DMS 273 (cell line): Measurements from ENCODE around the gene LGALS4.
"Not testable (repeated sequence)": the region's sequence is repeated elsewhere in the genome, so short reads cannot be mapped to it uniquely, and the experiment has no call there.

Experiments
- DNase-seq: peaks from one replicate; lab custom pipeline; 2025; ENCODE audit not compliant: unreplicated experiment; lab: John Stamatoyannopoulos, UW

The LGALS4 gene

GRCh38 chr19:38842439-38843174 is 29.9 kb upstream of the LGALS4 start:
- DNase-seq: no peak

GRCh38 chr19:38841787-38842438 is 29.2 kb upstream of the LGALS4 start:
- DNase-seq: no peak

- no peak for DNase-seq
Measured at GRCh38 chr19:38841180-38841766, 28.5 kb upstream of the LGALS4 start.

GRCh38 chr19:38840583-38840968 is 27.8 kb upstream of the LGALS4 start:
- DNase-seq: no peak

- DNase-seq: no peak
Measured at GRCh38 chr19:38839816-38840582, 27.3 kb upstream of the LGALS4 start.

- DNase-seq: no peak
Measured at GRCh38 chr19:38838986-38839761, 26.4 kb upstream of the LGALS4 start.

- DNase-seq: no peak
Measured at GRCh38 chr19:38838208-38838985, 25.7 kb upstream of the LGALS4 start.

GRCh38 chr19:38837656-38838121 is 24.9 kb upstream of the LGALS4 start:
- DNase-seq: no peak

- no peak for DNase-seq
Measured at GRCh38 chr19:38836983-38837626, 24.4 kb upstream of the LGALS4 start.

GRCh38 chr19:38836159-38836982 is 23.6 kb upstream of the LGALS4 start:
- DNase-seq: no peak

- no peak for DNase-seq
Measured at GRCh38 chr19:38834590-38834989, 21.8 kb upstream of the LGALS4 start.

GRCh38 chr19:38834104-38834490 is 21.4 kb upstream of the LGALS4 start:
- DNase-seq: no peak

GRCh38 chr19:38833092-38833425 is 20.3 kb upstream of the LGALS4 start:
- DNase-seq: peak; percentile 36

GRCh38 chr19:38831142-38831605 is 18.4 kb upstream of the LGALS4 start:
- DNase-seq: peak; percentile 57

GRCh38 chr19:38830039-38830733 is 17.4 kb upstream of the LGALS4 start:
- no peak for DNase-seq

- DNase-seq: not testable (repeated sequence)
Measured at GRCh38 chr19:38829203-38829602, 16.5 kb upstream of the LGALS4 start.

GRCh38 chr19:38826856-38827551 is 14.3 kb upstream of the LGALS4 start:
- no peak for DNase-seq
